Transverse colon (tissue), 4 donors: ENCODE measurements around the gene SMG9.

Experiments
- EP300 ChIP-seq: sonication (generic); formaldehyde crosslinking; IDR thresholded peaks from one replicate; pipeline ENCODE4 v1.6.1; 2017; ENCODE audit warnings: antibody characterized with exemption, low read depth
- POLR2AphosphoS5 ChIP-seq, 3 donors: sonication (generic); formaldehyde crosslinking; IDR thresholded peaks; one replicate each; pipeline ENCODE4 v1.6.1; 2016; ENCODE audit warnings: antibody characterized with exemption in 3 of 3
- TF ChIP-seq, protein P1 (sequence below), 5 experiments: fragments of 200-600 bp in 3 of 5; fragments of 450-650 bp in 2 of 5; sonication (generic) in 3 of 5; IDR thresholded peaks; 1 replicate in 2 of 5; 2 replicates in 3 of 5; pipeline ENCODE4 v1.5.1; 2016 to 2017; ENCODE audit warnings: antibody characterized with exemption in 5 of 5, inconsistent platforms in 3 of 5, mild to moderate bottlenecking in 2 of 5, moderate library complexity in 1 of 5

DNA sequence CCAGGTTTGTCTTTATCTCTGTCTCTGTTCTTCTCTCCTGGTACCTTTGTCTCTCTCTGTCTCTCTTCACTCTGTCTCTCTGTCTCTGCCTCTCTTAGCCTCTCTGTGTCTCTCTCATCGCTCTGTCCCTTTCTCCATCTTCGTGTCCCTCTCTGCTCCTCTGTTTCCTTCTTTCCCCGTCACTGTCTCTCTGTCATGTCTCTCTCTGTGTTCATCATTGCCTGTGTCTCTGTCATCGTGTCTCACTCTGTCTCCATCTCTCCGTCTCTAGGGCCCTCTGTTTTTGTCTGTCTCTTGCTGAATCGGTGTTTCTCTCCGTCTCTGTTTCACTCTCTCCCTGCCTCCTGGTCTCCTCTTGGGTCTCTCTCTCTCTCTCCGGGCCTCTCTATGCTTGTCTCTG, 28.9 kb upstream of the SMG9 start:
- TF ChIP-seq, protein P1, sequence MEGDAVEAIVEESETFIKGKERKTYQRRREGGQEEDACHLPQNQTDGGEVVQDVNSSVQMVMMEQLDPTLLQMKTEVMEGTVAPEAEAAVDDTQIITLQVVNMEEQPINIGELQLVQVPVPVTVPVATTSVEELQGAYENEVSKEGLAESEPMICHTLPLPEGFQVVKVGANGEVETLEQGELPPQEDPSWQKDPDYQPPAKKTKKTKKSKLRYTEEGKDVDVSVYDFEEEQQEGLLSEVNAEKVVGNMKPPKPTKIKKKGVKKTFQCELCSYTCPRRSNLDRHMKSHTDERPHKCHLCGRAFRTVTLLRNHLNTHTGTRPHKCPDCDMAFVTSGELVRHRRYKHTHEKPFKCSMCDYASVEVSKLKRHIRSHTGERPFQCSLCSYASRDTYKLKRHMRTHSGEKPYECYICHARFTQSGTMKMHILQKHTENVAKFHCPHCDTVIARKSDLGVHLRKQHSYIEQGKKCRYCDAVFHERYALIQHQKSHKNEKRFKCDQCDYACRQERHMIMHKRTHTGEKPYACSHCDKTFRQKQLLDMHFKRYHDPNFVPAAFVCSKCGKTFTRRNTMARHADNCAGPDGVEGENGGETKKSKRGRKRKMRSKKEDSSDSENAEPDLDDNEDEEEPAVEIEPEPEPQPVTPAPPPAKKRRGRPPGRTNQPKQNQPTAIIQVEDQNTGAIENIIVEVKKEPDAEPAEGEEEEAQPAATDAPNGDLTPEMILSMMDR (IDR thresholded peaks at IDR 0.05) = no peak
- TF ChIP-seq EP300 = no peak
- no peak for TF ChIP-seq POLR2AphosphoS5 (IDR thresholded peaks at IDR 0.05)
